ENCODE measurements around the gene GALM. TPM values are rescaled to one million over a fixed set of nuclear protein-coding genes. Genes with fewer than 3 reads are reported as not detected.

Gene GALM
- total and polyA plus RNA-seq, 10 of the 15 experiments (the other 5 are each of a cell fraction or from before 2014, with no cell fraction given) = 1.1 to 4.0 (median 1.7) TPM

- intact Hi-C loops (cut with micrococcal nuclease; ENCODE audit: unreplicated experiment) (loop anchor here (5.0 kb wide), 1 partner anchor 43 kb away; no protein-coding TSS in a partner anchor), in situ Hi-C loops (cut with MboI) (no loop called here)
- ChIA-PET CTCF (no interaction called here), RAD21 (ENCODE audit: unreplicated experiment) (no interaction called here), SMC1A (ENCODE audit: uncharacterized antibody, unreplicated experiment) (interaction anchor here (0.9 to 1.0 kb wide), 2 partner anchors 13 to 73 kb away, joined by 3 read pairs; no protein-coding TSS in a partner anchor), POLR2A (no interaction called here)
- Histone ChIP-seq H3K79me2 (ENCODE audit: control insufficient read depth, insufficient read depth, low read length) (no peaks in the 10 kb centered on the region), H2AFZ (ENCODE audit: control insufficient read depth, low read depth, low read length) (no peak overlapping the region), H3K27ac (ENCODE audit: control insufficient read depth, insufficient read depth) (no peak overlapping the region), H3K4me1 (ENCODE audit: control insufficient read depth, insufficient read depth, low read length) (peaks cover 21% of the 10 kb centered on the region), H3K4me3 (no peak overlapping the region), H3K36me3 (ENCODE audit: control insufficient read depth in 2 of 2, insufficient read depth in 2 of 2, low read length in 1 of 2) (no peaks in the 10 kb centered on the region), H3K9me3 (replicated peaks; ENCODE audit: control insufficient read depth, insufficient read depth, low read length) (no peaks in the 10 kb centered on the region), H3K27me3 (replicated peaks in 1 of 2; ENCODE audit: control insufficient read depth in 2 of 2, insufficient read depth in 2 of 2, low read length in 1 of 2) (no peaks in the 10 kb centered on the region), H4K20me1 (ENCODE audit: control insufficient read depth, insufficient read depth) (no peaks in the 10 kb centered on the region), H3K4me2 (ENCODE audit: control insufficient read depth, insufficient read depth) (no peak overlapping the region), H3K9ac (ENCODE audit: control insufficient read depth, insufficient read depth, low read length) (no peak overlapping the region)
- WGBS (ENCODE audit: insufficient coverage, insufficient replicate concordance, low lambda C conversion rate, missing lambda C conversion rate) = 97% methylated on average over 2 of the region's 2 CpGs
- TF ChIP-seq REST (IDR thresholded peaks at IDR 0.05; ENCODE audit: low read depth, low read length) (no peak), MYC (IDR thresholded peaks at IDR 0.05; ENCODE audit: insufficient read depth, insufficient read length, insufficient replicate concordance, low read length, severe bottlenecking) (no peak), PAX5 (IDR thresholded peaks at IDR 0.05; ENCODE audit: borderline replicate concordance, low read depth, low read length) (no peak), ZNF384 (IDR thresholded peaks at IDR 0.05; ENCODE audit: borderline replicate concordance, low read depth, low read length) (no peak), BHLHE40 (IDR thresholded peaks at IDR 0.05; ENCODE audit: borderline replicate concordance in 1 of 2, low read depth in 2 of 2, low read length in 1 of 2) (no peak)
- DNase-seq (ENCODE audit: low read depth, low spot score) (no peak), FAIRE-seq (no peak), ATAC-seq (no peak)
- no TSS peak for BruUV-seq (replicated peaks)
These were observed 15.2 kb upstream of the GALM start for GRCh38 chr2:38650717-38651116.
